ENCODE results near the gene NECAP2.
"Not testable (repeated sequence)": the region's sequence is repeated elsewhere in the genome, so short reads cannot be mapped to it uniquely, and the experiment has no call there.

Gene NECAP2

DNA sequence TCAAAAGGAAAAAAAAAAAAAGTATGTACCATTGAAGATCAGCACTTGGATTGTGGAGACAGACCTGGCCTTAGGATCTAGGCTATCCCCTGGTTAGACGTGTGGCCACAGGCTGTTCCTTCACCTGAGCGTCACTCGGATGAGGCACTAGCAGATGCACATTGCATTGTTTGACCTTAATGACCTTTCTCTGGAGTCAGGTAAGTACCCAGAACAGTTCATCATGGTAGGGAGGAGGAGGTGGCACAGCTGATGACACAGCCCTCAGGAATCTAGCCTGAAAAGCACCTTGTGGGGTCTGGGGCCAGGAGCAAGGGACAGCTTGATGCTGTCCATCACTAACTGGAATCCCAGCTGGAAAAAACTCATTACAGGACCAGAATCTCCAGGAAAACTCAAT is 21.2 kb downstream of the NECAP2 start:
- FAIRE-seq = no peak

DNA sequence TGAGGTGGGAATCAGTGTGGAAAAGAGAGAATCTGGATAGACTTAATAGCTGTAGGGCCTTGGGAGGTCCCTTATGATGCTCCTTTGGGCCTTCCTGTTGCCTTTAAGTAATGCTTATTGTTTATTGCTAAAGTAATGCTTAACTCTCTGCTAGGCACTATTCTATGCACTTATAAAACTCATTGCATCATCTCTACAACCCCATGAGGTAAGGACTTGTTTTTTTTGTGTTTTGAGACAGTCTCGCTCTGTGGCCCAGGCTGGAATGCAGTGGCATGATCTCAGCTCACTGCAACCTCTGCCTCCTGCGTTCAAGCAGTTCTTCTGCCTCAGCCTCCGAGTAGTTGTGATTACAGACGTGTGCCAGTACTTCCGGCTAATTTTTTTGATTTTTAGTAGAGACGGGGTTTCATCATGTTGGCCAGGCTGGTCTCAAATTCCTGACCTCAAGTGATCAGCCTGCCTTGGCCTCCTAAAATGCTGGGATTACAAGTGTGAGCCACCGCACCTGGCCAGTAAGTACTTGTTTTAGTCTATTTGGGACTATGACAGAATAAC is 22.3 kb downstream of the NECAP2 start:
- FAIRE-seq = no peak

DNA sequence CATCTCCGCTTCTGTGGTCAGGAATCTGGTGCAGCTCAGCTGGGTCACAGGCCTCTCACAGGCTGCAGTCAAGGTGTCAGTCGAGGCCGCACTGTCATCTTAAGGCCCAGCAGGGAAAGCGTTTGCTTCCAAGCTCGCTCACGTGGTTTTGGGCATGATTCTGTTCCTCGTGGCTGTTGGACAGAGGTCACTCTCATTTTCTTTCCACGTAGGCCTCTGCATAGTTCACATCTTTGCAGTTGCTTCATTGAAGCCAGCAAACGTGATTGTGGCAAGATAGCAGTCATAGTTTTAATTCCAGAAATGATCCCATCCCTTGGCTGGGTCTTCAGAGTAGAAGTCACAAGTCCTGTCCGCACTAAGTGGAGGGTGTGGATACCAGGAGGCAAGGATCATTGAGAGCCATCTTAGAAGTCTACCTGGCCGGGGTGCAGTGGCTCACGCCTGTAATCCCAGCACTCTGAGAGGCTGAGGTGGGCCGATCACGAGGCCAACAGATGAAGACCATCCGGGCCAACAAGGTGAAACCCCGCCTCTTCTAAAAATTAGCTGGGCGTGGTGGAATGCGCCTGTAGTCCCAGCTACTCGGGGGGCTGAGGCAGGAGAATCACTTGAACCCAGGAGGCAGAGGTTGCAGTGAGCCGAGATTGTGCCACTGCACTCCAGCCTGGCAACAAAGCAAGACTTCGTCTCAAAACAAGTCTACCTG is 24.5 kb downstream of the NECAP2 start:
- FAIRE-seq = no peak

DNA sequence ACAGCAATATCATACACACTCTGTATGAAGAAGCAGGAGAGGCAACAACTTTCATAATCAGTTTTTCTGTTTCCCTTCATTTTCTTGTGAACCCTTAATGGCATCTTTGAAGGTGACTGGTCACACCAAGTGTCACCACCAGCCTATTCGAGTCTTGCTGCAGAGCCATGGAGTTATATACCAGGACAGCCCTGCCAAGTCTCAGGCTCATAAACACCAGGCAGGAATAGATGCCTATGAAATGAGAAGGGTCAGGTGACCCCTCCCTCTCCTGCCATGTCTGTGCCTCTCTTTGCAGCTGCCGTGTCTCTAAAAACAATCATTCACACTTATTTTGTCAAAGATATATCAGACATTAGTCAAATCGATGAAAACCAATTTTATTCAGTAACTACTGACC is 28.0 kb downstream of the NECAP2 start:
- FAIRE-seq = no peak

DNA sequence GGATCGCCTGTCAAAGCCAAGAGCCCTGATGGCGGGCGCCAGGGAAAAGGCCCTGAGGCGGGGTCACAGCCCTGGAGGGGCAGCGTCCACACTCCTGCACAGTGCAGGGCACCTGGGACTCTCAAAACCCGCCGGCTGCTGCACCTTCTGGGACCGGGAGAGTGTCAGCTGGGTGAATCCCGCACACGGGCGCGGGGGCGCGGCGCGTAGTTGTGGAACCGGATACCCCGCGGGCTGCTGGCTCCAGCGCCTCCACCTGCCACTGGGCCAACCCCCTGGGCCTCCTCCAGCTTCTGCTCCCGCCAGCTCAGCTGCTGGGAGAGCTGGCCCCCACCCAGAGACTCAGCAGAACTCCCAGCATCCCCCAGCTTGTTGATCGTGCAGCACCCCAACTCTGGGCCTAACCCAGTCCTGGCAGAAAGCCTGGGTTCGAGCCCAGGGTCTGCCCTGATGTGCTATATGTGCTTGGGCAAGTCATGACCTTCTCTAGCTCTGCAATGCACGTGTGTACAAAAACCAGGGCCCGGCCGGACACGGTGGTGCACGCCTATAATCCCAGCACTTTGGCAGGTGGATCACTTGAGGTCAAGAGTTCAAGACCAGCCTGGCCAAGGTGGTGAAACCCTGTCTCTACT is 33.8 kb downstream of the NECAP2 start:
- no peak for FAIRE-seq

DNA sequence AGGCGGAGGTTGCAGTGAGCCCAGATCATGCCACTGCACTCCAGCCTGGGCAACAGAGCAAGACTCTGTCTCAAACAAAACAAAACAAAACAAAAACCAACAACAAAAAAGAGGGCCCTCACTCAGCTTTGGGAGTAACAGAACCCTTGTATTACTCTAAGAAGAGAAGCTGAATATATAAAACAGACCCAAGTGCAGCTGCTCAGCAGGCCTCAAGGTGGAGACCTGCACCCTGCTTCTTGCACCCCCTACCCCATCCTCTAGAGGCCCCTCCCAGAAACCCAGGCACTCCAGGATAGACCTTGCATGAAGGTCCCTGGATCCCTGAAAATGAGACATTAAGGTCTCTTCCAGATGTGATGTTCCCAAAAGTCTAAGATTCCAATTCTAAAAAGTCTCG is 34.4 kb downstream of the NECAP2 start:
- not testable (repeated sequence) for FAIRE-seq

DNA sequence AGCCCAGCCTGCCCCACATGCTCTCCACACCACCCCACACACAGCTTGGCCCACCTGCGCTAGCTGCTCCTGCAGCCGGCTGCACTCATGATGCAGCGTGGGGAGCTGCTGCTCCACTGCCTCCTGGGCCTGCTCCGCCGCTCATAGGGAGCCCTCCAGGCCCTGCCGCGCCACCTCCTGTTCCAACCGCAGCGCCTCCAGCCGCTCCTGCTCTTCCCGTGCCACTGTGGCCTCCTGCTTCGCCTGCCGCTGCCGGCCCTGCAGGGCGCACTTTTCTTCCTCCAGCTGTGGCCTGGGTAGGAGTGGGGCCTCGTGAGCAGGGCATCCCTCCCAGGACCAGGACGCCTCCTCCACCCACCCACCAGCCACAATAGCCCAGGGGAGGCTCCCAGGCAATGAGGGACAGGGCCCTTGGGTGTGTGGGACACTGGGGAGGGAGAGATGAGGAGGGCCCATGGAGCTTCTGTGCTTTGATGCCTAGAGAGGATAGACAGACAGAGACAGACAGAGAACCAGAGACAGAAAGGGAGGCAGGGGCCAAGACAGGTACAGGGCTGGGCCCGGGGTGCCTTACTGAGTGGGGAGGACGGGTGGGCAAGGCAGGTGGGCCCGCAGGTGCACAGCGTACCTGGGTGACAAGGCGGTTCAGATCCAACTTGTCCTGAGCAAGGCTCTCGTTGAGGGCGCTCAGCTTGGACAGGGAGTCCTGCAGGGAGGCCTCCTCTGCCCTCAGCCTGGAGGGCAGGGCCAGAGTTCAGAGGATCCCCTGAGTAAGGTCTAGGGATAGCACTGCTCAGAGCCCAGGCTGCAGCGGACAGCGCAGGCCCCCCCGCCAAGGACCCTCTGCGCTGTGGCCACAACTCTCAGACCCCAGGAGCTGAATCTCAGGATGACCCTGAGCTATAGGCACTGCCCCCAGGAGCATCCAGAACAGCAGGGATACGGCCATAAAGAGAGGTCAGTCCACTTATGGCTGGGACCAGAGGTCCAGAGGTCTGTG is 35.5 kb downstream of the NECAP2 start:
- not testable (repeated sequence) for FAIRE-seq

DNA sequence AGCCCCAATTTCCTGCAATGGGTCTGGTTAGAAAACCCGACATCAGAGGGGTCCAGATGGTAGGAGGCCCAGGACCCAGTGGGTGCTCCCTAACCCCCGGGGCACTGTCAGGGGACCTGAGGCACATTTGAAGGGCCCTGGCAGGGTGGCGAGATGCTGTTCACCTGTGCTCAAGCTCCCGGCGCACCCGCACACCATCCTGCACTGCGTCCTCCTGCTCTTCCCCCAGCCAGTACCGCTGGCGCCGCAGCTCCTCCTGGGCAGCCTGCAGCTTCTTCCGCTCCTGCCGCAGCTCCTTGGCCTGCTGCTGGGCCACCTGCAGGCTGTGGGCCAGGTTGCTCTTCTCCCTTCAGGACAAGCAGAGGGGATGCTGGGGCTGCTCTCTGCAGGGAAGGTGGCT is 37.6 kb downstream of the NECAP2 start:
- FAIRE-seq = no peak

DNA sequence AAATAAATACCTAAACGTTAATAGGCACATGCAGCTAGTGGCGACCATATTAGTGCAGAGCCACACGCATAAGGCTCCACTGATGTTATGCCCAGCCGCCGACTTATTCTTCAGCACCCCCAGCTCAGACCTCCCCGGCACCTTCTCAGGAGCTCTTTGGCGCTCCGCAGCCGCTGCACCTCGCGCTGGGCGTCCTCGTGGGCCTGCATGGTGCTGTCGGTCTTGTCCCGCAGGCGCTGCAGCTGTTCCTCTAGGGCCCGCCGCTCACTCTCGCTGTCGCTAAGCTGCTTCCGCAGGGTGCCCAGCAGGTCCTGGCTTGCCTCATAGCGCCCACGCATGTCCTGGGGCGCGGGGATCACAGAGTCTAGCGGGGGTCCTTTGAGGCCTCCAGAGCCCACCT is 42.6 kb downstream of the NECAP2 start:
- FAIRE-seq = not testable (repeated sequence)

DNA sequence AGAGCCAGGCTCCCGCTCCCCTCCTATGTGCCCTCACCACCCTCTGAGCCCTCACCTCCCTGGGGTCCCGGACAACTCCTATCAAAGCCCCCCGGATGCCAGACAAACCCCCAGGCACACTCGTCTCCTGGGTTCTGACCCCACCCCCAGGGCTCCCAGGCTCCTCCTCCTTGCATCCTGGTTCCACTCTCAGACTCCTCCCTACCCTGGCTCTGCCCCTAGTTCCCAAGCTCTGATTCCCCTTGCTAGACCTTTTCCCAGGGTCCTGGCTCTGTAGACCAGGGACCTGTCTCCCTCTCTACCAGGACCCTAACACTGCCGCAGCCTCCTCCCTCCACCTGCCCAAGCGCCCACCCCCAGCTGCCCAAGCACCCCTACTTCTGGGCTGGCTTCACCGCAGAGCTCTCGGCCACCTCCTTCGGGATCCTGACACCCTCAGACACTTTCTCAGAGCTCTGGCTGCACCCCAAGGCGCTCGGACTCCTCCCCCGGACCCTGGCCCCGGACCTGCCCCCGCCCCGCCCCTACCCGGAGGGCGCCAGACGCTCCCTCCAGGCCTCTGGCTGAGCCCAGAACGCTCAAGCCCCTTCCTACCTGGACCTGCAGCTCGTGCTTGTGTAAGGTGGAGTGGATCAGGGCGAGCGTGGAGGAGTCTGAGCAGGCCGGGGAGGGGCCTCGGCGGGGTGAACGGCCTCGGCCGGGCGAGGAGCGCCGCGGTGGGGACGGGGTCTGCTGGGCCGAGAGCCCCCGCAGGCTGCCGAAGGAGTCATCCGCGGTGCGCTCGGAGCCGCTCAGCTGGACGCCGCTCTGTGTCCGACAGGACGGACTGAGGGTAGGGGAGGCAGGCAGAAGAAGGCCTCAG is 43.3 kb downstream of the NECAP2 start:
- not testable (repeated sequence) for FAIRE-seq

DNA sequence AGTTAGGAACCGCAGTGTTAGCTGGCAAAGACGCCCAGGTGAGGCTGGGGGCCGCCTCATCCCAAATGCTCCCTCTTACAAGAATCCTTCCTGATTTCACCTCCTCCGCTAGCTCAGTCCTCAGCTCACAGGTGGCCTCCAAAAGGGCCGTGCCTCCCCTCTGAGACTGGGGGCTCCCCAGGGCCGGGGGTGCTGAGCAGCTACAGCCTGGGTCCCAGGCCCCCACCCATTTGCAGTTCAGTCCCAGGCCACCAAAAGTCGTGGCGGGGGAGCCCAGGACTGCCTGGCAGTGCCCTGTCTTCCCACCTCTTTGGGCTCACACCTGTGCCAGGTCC is 43.9 kb downstream of the NECAP2 start:
- FAIRE-seq = no peak

DNA sequence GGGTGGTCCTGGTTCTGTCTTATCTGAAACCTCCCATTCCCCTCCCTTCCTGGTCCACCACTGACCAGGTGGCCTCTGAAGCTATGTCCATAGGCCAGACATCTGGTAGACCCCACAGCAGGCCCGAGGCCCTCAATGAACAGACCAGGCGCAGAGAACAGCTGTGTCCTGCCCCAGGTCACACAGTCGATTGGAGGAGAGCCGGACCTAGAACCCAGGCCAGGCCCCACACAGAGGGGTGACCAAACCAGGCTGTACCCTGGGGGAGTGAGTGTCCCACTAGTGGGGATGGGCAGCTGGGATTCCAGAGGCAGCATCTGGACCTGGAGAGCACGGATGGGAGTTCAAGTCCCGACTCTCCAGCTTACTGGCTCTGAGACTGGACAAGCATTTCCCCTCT is 44.4 kb downstream of the NECAP2 start:
- no peak for FAIRE-seq

DNA sequence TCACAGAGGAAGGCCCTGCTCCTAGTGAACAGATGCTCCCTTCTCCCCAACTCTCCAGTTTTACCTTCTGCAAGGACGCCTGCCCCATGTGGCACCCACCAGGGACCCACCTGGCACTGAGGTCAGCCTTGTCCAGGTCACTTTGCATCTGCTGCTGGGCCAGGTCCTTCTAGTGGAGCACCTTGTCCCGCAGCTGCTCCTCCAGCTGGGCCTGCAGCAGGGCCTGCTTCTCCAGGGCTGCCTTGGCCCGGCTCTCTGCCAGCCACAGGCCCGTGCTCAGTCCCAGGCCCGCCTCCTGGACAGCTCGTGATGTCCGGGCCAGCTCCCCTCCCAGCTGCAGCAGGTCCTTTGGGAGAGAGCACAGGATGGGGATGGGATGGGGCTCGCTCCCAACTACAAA is 45.8 kb downstream of the NECAP2 start:
- not testable (repeated sequence) for FAIRE-seq

DNA sequence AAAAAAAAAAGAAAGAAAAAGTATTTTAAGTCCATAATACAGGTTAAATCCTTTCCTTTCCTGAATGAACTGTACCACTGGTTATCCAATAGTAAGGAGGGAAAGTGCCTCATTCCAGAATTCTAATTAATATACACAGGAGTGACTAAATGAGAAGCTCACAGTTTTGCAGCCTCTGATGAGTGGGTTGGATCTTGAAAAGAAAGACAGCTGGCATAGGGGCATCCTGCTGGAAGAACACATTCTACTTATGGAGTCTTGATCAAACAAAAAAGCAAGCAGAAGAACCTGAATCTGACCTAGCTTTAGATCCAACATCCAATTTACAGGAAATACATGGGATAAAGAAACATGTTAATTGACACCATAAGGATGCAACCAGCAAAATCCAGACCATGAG is 46.5 kb downstream of the NECAP2 start:
- FAIRE-seq = not testable (repeated sequence)

DNA sequence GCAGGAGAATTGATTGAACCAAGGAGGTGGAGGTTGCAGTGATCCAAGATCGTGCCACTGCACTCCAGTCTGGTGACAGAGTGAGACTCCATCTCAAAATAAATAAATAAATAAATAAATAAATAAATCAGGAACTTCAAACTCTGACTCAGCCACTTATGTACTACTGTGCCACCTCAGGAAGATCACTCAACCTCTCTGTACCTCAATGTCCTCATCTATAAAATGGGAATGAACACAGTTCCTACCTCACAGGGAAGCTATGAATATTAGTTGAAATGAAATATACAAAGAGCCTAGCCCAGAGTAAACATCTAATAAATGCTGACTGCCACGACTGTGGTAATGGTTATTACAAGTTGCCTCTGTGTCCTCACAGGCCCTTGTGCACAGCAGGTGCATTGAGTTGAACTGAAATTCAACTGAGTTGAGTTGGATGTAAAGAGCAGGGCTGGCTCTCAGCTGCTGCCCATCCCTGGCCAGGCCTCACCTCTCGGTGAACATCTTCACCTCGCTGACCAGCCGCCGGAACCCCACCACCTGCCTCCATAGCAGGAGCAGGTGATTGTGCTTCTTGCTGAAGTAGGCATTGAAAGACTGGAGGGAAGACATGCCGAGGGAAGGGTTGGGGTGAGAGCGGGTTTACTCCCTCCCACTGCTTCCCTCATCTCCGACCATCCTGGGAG is 48.8 kb downstream of the NECAP2 start:
- not testable (repeated sequence) for FAIRE-seq

DNA sequence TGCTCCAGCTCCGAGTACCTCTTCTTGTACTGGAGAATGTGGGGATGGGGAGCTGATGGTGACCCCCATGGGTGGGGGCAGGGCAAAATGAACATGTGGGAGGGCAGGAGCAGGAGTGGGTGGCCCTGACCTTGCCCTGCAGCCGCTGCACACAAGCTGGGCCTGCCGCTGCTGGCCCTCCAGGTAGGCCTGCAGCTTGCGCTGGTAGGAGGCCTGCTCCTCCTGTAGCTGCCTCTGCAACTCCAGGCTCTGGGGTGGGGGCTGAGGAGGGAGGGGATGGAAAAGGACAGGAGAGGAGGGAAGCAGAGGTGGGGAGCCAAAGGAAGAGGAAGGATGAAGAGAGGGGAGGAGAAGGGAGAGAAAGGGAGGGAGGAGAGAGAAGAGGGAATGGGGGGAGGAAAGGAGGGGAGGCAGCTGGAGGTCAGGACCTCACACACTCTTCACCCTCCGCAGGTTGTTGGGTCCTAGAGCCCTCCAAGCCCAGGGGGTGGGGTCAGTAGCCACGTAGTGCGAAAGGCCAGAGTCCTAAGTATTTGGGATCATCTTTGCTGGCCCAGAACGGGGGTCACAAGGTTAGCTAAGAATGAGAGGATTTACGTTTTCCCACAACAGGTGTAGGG is 50.6 kb downstream of the NECAP2 start:
- no peak for FAIRE-seq

DNA sequence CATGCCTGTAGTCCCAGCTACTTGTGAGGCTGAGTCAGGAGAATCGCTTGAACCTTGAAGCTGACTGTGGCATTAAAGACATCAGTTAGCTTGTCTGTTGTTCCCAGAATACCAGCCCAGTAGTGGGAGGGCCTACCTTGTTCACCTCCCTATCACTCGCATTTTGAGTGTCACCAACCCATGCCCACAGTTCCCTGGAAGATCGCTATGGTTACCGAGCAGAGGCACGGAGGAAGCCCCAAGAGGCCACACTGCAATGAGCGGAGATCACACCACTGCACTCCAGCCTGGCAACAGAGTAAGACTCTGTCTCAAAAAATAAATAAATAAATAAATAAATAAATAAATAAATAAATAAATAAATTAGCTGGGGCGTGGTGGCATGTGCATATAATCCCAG is 52.4 kb downstream of the NECAP2 start:
- not testable (repeated sequence) for FAIRE-seq

DNA sequence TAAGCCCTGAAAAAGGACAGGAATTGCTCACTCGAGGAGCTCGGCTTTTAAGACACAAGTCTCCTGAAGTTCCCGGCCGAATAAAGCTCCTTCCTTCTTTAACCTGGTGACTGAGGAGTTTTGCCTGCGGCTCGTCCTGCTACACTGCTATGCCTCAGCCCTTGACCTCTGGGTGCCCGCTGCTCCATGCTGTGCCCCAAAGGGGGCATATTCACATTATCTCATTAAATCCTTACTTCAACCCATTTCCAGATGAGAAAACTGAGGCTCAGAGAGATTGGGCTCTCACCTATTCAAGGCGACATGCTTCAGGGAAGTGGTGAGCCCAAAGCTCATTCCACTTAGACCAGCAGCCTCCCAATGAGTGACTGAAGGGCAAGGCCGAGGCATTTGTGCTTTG is 53.2 kb downstream of the NECAP2 start:
- not testable (repeated sequence) for FAIRE-seq

DNA sequence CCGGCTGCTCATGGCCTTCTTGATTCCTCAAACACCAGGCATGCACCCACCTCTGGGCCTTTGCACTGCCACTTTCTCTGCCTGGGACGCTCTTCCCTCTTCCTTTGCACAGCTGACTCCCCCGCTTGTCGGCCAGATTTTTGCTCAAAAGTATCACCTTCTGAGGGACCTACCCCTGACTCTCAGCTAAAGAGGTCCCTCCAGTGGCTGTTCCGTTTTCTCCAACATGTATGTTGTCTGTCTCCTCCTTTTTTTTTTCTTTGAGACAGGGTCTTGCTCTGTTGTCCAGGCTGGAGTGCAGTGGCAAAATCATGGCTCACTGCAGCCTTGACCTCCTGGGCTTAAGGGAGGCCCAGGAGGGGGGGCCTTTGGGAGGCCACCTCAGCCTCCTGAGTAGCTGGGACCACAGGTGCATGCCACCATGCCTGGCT is 57.0 kb downstream of the NECAP2 start:
- FAIRE-seq = not testable (repeated sequence)

DNA sequence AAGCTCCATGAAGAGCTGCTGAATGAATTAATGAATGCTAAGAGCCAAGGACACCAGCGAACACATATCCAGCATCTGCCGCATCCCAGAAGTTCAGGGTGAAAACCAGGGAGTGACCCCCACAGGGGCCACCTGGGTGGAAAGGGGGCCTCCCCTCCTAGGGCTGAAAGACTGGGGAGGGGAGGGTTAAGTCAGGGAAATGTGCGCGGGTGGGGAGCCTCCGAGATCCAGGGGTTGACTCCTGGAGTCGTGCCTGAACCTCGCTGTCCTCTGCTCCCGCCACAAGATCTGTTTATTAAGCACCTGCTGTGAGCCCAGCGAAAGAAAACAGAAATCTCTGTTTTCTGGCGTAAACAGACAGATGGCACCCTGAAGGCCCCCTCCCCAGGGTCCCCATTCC is 57.5 kb downstream of the NECAP2 start:
- not testable (repeated sequence) for FAIRE-seq

All from G401.6 (cell line).